ENCODE data around the gene GINM1.
A peak's percentile ranks its signal among the peaks of the same experiment; 100 is the strongest.

The GINM1 gene

GRCh38 chr6:149565527-149566409 is at the start of gene GINM1:
GINM1 (plus strand) TSS chr6:149566375; CDS start chr6:149566415, 40 bp downstream.
- peak; percentile 100 for DNase-seq (ENCODE audit: low spot score)

GRCh38 chr6:149529650-149530049 is 36.5 kb upstream of the GINM1 start:
- DNase-seq (ENCODE audit: low spot score), result no peak

DNA sequence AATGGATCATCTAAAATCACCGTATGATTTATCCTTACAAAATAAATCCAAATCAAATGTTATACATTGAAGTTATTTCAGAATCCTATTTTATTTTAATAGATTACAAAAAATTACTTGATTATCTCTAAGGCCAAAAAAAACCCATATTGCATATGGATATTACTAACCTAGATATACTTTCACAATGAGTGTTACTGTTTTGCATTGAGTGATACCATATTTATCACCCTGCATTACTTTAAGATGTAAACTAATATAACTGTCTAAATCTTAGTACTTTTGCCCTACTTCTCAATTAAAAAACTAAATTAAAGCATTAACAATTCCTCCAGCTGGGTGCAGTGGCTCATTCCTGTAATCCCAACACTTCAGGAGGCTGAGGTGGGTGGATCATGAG is 31.4 kb upstream of the GINM1 start:
- no peak for DNase-seq (ENCODE audit: low spot score)

- DNase-seq (ENCODE audit: low spot score), result no peak
Measured at GRCh38 chr6:149541139-149541538, 25.0 kb upstream of the GINM1 start.

DNA sequence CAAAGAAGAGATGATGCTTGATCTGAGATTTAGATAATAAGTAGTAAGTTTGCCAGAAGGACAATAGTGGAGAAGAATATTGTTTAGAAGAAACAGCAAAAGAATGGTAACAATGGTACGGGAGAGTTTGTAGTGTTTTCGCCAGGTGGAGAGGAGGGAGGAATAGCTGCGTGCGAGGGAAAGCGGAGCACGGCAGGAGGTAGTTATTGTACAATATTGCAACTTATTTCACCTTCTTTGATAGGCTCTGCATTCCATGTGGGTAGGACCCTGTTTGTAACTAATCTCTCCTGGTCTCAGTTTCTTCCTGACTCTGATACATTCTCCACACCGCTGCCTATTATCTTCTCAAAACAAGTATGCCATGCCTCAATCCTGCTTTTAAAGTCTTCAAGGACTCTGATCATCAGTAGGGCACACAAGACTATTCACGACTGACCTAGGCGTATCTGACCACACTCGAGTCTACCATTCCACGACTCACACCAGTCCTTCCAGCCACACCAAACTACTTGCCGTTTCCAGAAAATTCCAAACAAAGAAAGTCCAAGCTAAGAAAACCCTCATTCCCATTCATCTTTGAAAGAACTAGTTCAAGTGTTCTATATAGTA is 21.4 kb upstream of the GINM1 start:
- no peak for DNase-seq (ENCODE audit: low spot score)

DNA sequence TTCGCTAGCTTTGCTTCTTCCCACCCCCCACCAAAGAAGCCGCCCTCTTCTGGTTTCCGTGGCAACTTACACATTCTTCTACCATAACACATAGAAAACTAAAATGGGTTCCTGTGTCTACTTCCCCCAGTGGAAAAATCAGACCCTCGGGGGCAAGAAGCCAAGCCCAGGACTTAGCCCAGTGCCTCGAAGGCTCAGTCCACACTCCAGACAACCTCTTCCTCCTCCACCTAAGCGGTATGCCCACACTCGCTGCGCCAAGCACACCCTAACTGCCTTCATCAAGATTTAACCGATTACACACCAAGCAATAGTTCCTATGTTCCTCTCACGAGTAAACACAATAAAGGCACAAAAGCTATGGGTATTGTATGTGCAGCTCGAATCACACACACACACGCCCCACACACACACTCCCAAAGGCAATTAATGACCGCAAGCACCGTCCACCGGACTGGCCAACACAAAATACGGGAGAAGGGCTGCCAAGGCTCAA is 20.9 kb upstream of the GINM1 start:
- DNase-seq (ENCODE audit: low spot score), result peak; percentile 66

DNA sequence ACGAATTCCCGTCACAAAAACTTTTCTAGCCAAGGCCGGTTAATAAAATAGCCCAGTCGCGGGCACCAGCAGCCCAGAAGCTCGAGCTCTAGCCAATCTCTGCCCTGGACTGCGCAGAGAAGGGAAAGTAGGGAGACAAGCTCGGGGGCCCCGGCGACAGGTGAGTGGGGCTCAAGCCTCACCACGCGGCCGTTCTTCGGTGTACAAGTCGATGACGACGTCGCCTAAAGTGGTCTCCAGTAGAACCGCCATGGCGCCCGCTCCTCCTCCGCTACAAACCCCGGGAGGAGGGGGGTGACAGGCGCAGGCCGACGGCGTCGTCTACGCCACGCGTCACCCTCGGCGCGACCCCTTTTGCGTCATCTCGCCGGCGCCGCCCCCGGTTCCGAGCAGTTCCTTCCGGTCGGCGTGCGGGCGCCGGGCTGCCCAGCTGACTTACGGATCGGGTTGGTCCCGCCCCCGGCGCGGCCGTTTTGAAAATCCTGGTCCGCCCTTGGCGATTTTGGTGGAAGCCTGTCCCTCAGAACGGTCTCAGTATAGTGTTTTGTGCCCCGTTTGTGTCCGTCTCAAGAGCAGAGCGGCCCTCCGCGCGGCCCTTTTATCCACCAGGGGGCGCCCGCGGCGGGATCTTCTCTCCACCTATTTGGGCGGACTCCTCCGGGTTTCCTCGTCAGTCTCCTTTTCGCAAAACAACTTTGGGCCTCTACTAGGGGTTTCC is 20.3 kb upstream of the GINM1 start, which contains the start of gene PPIL4:
PPIL4 (minus strand) TSS at position 290 of the 718 bp plus-strand sequence; CDS start at position 252, 38 bp downstream.
- DNase-seq (ENCODE audit: low spot score), result peak; percentile 98

DNA sequence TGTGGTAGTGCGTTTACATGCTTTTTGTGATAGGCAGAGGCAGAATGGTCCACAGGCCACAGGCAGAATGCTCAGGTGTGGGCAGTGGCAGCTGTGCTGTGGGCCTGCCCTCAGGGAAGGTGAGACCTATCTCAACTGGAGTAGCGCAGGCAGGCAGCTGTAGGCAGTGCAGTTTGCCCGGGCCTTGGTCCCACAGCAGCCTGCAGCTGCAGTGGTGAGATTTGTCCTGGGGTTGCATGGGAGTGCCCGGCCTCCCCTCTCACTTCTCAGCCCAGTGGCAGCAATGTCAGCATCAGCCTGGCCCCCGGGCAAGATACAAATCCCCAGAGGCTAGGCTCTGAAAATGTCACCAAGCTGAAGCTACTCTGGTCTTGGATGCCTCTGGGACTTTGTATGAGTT is 14.3 kb upstream of the GINM1 start:
- no peak for DNase-seq (ENCODE audit: low spot score)

GRCh38 chr6:149558029-149558428 is 8.1 kb upstream of the GINM1 start:
- no peak for DNase-seq (ENCODE audit: low spot score)

DNA sequence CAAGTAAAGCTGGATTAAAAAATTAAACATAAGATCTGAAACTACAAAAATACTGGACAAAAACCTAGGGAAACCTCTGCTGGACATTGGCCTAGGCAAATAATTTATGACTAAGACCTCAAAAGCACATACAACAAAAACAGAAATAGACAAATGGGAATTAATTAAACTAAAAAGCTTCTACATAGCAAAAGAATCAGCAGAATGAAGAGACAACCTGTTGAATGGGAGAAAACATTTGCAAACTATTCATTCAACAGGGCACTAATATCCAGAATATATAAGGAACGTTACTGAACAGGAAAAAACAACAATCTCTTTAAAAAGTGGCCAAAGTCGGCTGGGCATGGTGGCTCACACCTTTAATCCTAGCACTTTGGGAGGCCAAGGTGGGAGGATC is 6.8 kb upstream of the GINM1 start:
- no peak for DNase-seq (ENCODE audit: low spot score)

- DNase-seq (ENCODE audit: low spot score), result peak; percentile 12
Measured at GRCh38 chr6:149560736-149561135, 5.4 kb upstream of the GINM1 start.

- DNase-seq (ENCODE audit: low spot score), result peak; percentile 85
Measured at GRCh38 chr6:149563203-149563927, 2.8 kb upstream of the GINM1 start.

DNA sequence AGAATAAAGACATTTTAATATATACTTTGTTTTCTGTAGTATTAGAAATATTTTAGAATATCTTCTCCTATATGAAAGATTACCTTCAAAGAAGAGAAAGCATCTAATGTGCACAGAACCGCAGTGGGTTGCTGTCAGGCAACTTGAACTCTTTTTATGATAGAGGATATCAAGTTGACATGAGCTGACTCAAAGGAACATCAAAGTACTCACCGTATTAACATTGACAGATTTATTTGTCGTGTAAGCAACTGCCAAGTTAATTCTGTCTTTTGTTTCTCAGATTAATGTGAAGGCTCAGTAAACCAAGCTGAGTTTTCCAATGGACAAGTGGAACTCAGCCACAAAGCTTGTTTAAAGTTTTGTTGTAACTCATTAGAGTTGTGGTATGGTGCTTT is 2.2 kb upstream of the GINM1 start:
- DNase-seq (ENCODE audit: low spot score), result no peak

GRCh38 chr6:149566410-149567193 is 427 bp downstream of the GINM1 start:
- DNase-seq (ENCODE audit: low spot score), result peak; percentile 60

DNA sequence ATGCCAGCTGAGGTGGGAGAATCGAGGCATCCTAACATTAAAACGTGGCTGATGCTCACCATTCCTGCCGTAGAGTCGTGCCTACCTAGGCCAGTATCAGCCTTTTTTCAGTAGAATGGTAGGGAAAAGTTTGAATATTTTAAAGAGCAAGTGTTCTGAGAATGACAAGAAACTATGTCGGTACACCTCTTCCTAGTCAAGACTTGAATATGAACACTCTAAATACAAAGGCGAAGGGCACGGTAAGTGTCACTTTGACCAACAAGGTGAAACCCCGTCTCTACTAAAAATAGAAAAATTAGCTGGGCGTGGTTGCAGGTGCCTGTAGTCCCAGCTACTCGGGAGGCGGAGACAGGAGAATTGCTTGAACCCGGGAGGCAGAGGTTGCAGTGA is 1.0 kb downstream of the GINM1 start:
- no peak for DNase-seq (ENCODE audit: low spot score)

DNA sequence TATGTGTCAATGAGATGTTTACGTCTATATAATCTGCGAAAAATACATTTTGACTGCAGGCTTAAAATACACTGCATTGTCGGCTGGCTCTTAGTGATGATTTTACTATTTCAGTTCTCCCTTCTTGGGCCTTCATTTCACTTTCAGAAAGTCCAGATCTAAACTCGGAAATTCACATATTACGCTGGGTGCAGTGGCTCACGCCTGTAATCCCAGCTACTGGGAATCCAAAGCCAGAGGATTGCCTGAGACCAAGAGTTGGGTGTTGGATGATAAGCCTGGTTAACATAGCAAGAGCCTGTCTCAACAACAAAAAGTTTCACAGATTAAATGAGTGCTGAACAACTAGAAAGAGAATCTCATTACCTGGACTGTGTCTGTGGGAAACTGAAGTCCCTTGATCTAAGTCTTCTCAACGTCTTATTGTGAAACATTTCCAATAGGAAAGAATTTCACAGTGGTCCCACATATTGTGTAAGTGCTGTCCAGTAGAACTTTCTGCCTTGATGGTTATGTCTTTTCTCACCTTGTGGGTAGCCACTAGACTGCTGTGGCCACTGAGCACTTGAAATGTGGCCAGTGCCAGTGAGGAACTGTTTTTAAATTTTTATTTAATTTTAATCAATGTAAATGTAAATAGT is 1.9 kb downstream of the GINM1 start:
- no peak for DNase-seq (ENCODE audit: low spot score)

DNA sequence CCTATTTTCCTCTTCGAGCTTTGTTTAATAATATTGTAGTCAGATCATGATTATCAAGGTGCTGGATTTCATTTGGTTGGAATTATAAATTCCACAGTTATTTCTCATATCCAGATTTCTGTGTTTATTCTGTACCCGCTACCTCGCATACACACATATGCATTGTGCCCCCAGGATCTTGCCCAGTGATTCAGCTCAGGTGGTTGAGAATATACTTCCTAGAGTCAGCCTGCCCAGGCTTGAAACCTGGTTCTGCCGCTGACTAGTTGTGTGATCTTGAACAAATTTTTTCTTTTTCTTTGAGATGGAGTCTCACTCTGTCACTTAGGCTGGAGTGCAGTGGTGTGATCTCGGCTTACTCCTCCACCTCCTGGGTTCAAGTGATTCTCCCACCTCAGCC is 14.7 kb downstream of the GINM1 start:
- no peak for DNase-seq (ENCODE audit: low spot score)

- no peak for DNase-seq (ENCODE audit: low spot score)
Measured at GRCh38 chr6:149581349-149581748, 15.2 kb downstream of the GINM1 start.

DNA sequence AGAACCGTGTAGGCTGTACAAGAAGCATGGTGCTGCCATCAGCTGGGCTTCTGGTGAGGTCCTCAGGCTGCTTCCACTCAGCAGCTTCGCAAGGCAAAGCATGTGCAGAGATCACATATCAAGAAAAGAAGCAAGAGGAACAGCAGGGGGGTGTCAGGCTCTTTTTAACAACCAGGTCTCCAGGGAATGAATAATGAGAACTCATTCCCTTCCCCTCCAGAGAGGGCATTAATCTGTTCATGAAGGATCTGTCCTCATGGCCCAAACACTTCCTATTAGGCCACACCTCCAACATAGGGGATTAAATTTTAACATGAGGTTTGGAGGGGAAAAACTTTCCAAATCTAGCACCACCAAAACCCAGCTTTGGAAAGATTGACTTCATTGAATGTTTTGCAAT is 20.0 kb downstream of the GINM1 start:
- no peak for DNase-seq (ENCODE audit: low spot score)

GRCh38 chr6:149592983-149593382 is 26.8 kb downstream of the GINM1 start:
- no peak for DNase-seq (ENCODE audit: low spot score)

- no peak for DNase-seq (ENCODE audit: low spot score)
Measured at GRCh38 chr6:149593408-149593807, 27.2 kb downstream of the GINM1 start.
